ENCODE measurements around the gene S100A14. TPM values are rescaled to one million over a fixed set of nuclear protein-coding genes. Genes with fewer than 3 reads are reported as not detected.

Gene S100A14
- total and polyA plus RNA-seq, 9 of the 15 experiments (the other 6 are each of a cell fraction or from before 2014, with no cell fraction given): 0.10 to 0.64 (median 0.24) TPM; not detected in 3

- ATAC-seq (no peak), DNase-seq (ENCODE audit: extremely low read depth in 1 of 4, low spot score in 3 of 4) (no peak), FAIRE-seq (no peak)
- H3K79me2 ChIP-seq (ENCODE audit: control insufficient read depth, insufficient read depth, low read length): peaks cover 6% of the 10 kb centered on the region; the same call in 1 of the 3 replicates
- H3K36me3 ChIP-seq (ENCODE audit: control insufficient read depth, insufficient read depth, low read length): peaks cover 9% of the 10 kb centered on the region; the same call in 2 of the 3 replicates
- peaks cover 26 to 44% of the 10 kb centered on the region in 2 experiments for H3K4me1 ChIP-seq (replicated peaks in 1 of 2; ENCODE audit: control insufficient read depth in 2 of 2, insufficient read depth in 2 of 2, low read length in 2 of 2)
- intact Hi-C loops (cut with micrococcal nuclease): loop anchor here (2.0 kb wide), 1 partner anchor 58 kb away; no protein-coding TSS in a partner anchor
- H2AFZ ChIP-seq (ENCODE audit: low read depth, low read length): peak overlapping the region; percentile 97
- H4K20me1 ChIP-seq (replicated peaks; ENCODE audit: control insufficient read depth, insufficient read depth, low read length): no peaks in the 10 kb centered on the region
- peak overlapping the region; percentile 82 for H3K27ac ChIP-seq (ENCODE audit: extremely low read depth, low read depth, low read length)
- ChIA-PET POLR2A (interaction anchor here (0.6 to 4.3 kb wide), 20 partner anchors 10 to 142 kb away, joined by 3 to 70 read pairs (median 8); partner anchors contain the start of genes S100A14, S100A16, S100A5 and SNAPIN), CTCF (ENCODE audit: low intra/inter-chr PET ratio) (no interaction called here)
- WGBS (ENCODE audit: insufficient coverage, low coverage, missing lambda C conversion rate): 16% methylated on average over 3 of the region's 3 CpGs
- in situ Hi-C loops (cut with MboI): no loop called here
- no peaks in the 10 kb centered on the region for H3K9me3 ChIP-seq (replicated peaks; ENCODE audit: control insufficient read depth, insufficient read depth, low read depth, low read length)
- peak overlapping the region; percentile 49 for H3K4me3 ChIP-seq
- no peaks in the 10 kb centered on the region for H3K9me1 ChIP-seq (ENCODE audit: control insufficient read depth, insufficient read depth, low read length)
- TF ChIP-seq DACH1 (IDR thresholded peaks at IDR 0.05; ENCODE audit: partially characterized antibody) (no peak), GABPB1 (CRISPR knock-in tag; IDR thresholded peaks at IDR 0.05) (peak; percentile 10; the same call in 1 of the 2 replicates), ZC3H4 (CRISPR knock-in tag; IDR thresholded peaks at IDR 0.05; ENCODE audit: borderline replicate concordance) (0 out of 2 replicates have a peak, but pooled peaks have one; percentile 23), PRDM10 (IDR thresholded peaks at IDR 0.05; ENCODE audit: partially characterized antibody) (peak; percentile 87), PRPF4 (IDR thresholded peaks at IDR 0.05; ENCODE audit: insufficient read depth, low read depth, low read length, poor library complexity, severe bottlenecking) (no peak), MCM5 (IDR thresholded peaks at IDR 0.05; ENCODE audit: low read depth) (no peak), MLX (CRISPR knock-in tag; conservative IDR thresholded peaks at IDR 0.05) (0 out of 4 replicates have a peak, but pooled peaks of 1 of the 2 experiments have one; percentile 34)
- peak overlapping the region; percentile 86 for H3K4me2 ChIP-seq (ENCODE audit: insufficient read depth, low read length)
- no peaks in the 10 kb centered on the region for H3K27me3 ChIP-seq (ENCODE audit: control insufficient read depth in 2 of 2, insufficient read depth in 2 of 2, low read length in 2 of 2)
- peak overlapping the region; percentile 83 to 95 for H3K9ac ChIP-seq (ENCODE audit: insufficient read depth in 1 of 2, low read depth in 2 of 2, low read length in 2 of 2)
- no TSS peak for BruUV-seq (replicated peaks)
These were observed 10.4 kb upstream of the S100A14 start for GRCh38 chr1:153626477-153626903.

All from K562 (cell line).